T-helper 2 cell (primary cell): ENCODE data around the gene DCAF7.

Experiments
- DNase-seq, 5 experiments: peaks; one replicate each; pipeline versions ENCODE4 v3.0.0 to v3.0.0-alpha.2; 2012 to 2022

DCAF7 gene

GRCh38 chr17:63633742-63634141, 83.5 kb downstream of the DCAF7 start:
- DNase-seq: no peak

GRCh38 chr17:63634163-63634562, 83.9 kb downstream of the DCAF7 start:
- DNase-seq: no peak

- no peak for DNase-seq
Observed at GRCh38 chr17:63634816-63635215, 84.5 kb downstream of the DCAF7 start.

GRCh38 chr17:63635290-63635689, 85.0 kb downstream of the DCAF7 start:
- DNase-seq: no peak

GRCh38 chr17:63635787-63636186, 85.5 kb downstream of the DCAF7 start:
- no peak for DNase-seq

- DNase-seq: no peak
Observed at GRCh38 chr17:63639125-63639524, 88.8 kb downstream of the DCAF7 start.

GRCh38 chr17:63640038-63640437, 89.8 kb downstream of the DCAF7 start:
- DNase-seq: no peak

GRCh38 chr17:63641692-63642448, 91.6 kb downstream of the DCAF7 start:
- DNase-seq: no peak
